SU-DHL-6 (cell line): ENCODE data around the gene CLIC4.

Experiments
- CTCF ChIP-seq: fragments of 200-600 bp; sonication (generic); IDR thresholded peaks from one replicate; pipeline ENCODE4 v1.5.1; 2017; ENCODE audit warnings: antibody characterized with exemption, mild to moderate bottlenecking, low read length, moderate library complexity; ENCODE audit not compliant: insufficient read depth, poor library complexity, severe bottlenecking
- EZH2phosphoT487 ChIP-seq: fragments of 200-600 bp; sonication (generic), shearing (Covaris generic); conservative IDR thresholded peaks from 2 replicates; pipeline ENCODE4 v1.6.1; 2018; ENCODE audit warnings: mild to moderate bottlenecking, antibody characterized with exemption, low read length, moderate library complexity, mixed read lengths

- TF ChIP-seq CTCF (no peak), EZH2phosphoT487 (no peak)
Observed at GRCh38 chr1:24725209-24725651, 20.0 kb upstream of the CLIC4 start.
